Endothelial cell (in vitro differentiated cells): ENCODE results near the gene KCNMA1. TPM values are rescaled to one million over a fixed set of nuclear protein-coding genes. Genes with fewer than 3 reads are reported as not detected.

Experiments
- DNase-seq: peaks from one replicate; pipeline ENCODE4 v3.0.0; 2021; ENCODE audit warnings: low spot score
- H3K27ac Mint-ChIP-seq: one replicate; pipeline ENCODE4 v1.8.0; 2021; ENCODE audit warnings: mixed read lengths, inconsistent platforms; ENCODE audit not compliant: unreplicated experiment
- H3K27me3 Mint-ChIP-seq: one replicate; pipeline ENCODE4 v1.8.0; 2021; ENCODE audit warnings: mild to moderate bottlenecking, moderate library complexity, mixed read lengths, inconsistent platforms; ENCODE audit not compliant: unreplicated experiment
- H3K36me3 Mint-ChIP-seq: one replicate; pipeline ENCODE4 v1.8.0; 2021; ENCODE audit warnings: mild to moderate bottlenecking, low read depth, mixed read lengths, inconsistent platforms; ENCODE audit not compliant: unreplicated experiment
- H3K4me1 Mint-ChIP-seq: one replicate; pipeline ENCODE4 v1.8.0; 2021; ENCODE audit warnings: mild to moderate bottlenecking, mixed read lengths, inconsistent platforms; ENCODE audit not compliant: unreplicated experiment
- H3K4me3 Mint-ChIP-seq: one replicate; pipeline ENCODE4 v1.8.0; 2021; ENCODE audit warnings: mild to moderate bottlenecking, mixed read lengths, inconsistent platforms; ENCODE audit not compliant: unreplicated experiment
- H3K9me3 Mint-ChIP-seq: one replicate; pipeline ENCODE4 v1.8.0; 2021; ENCODE audit warnings: mixed read lengths, inconsistent platforms; ENCODE audit not compliant: unreplicated experiment
- total RNA-seq: library from RNA; stranded (reverse); fragmentation: NEBNext Ultra II Directional; extraction: Animal tissue kit (Norgen Biotek cat#: 25700); gene quantifications from one replicate; pipeline ENCODE4 v1.2.1, GENCODE V29; 2021; ENCODE audit not compliant: unreplicated experiment
- TF ChIP-seq, protein P1 (sequence below): fragments of 200-600 bp; sonication (generic); IDR thresholded peaks from one replicate; pipeline ENCODE4 v1.5.0; 2021; ENCODE audit warnings: antibody characterized with exemption; ENCODE audit not compliant: unreplicated experiment

Gene KCNMA1
- total RNA-seq, 1 donor from 2014 or later: 5.1 TPM

DNA sequence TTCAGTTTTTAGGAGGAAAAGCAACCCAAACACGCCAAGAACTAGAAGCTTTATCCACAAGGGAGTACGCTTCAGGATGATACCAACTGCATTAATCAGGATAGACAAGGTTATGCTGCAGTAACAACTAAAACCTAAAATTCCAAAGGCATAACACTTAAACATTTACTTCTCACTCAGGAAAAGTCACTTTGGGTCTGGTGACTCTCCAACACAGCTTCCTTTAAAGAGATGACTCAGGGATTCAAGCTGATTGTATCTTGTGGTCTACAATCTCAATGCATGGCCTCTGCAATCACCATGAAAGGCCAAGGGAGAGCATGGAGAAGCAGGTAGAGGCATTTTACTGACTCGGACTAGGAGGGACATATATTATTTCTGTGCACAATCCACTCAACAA lies 315.8 kb downstream of the KCNMA1 start:
- Mint-ChIP-seq H3K9me3 (no peaks in the 10 kb centered on the region), H3K27ac (no peak overlapping the region), H3K4me3 (no peak overlapping the region), H3K4me1 (peaks cover 17% of the 10 kb centered on the region), H3K27me3 (peaks cover 3% of the 10 kb centered on the region), H3K36me3 (peaks cover 4% of the 10 kb centered on the region)
- TF ChIP-seq, protein P1, sequence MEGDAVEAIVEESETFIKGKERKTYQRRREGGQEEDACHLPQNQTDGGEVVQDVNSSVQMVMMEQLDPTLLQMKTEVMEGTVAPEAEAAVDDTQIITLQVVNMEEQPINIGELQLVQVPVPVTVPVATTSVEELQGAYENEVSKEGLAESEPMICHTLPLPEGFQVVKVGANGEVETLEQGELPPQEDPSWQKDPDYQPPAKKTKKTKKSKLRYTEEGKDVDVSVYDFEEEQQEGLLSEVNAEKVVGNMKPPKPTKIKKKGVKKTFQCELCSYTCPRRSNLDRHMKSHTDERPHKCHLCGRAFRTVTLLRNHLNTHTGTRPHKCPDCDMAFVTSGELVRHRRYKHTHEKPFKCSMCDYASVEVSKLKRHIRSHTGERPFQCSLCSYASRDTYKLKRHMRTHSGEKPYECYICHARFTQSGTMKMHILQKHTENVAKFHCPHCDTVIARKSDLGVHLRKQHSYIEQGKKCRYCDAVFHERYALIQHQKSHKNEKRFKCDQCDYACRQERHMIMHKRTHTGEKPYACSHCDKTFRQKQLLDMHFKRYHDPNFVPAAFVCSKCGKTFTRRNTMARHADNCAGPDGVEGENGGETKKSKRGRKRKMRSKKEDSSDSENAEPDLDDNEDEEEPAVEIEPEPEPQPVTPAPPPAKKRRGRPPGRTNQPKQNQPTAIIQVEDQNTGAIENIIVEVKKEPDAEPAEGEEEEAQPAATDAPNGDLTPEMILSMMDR: no peak
- DNase-seq: no peak

DNA sequence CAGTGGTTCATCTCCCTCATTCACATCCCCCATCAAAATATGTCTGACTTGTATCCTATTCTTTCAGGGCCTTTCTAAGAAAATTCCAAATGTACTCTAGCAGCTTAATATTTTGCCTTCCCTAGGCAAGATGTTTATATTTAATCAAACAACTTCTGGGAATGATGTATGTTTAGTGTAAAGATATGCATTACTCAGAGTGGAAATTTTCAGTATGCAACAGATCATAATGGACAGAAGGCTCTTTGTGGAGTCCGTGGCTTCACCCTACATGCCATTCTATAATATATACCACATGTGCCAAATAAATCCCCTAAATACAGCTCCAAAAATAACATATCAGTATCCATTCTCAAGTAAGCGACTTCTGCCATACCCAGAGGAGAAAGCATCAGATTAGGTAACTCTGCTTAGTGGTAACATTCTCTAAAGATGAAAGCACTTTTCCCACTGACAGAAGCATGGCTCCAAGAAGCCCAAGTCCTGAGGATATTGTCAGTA lies 316.6 kb downstream of the KCNMA1 start:
- peaks cover 4% of the 10 kb centered on the region for H3K36me3 Mint-ChIP-seq
- H3K4me1 Mint-ChIP-seq: peaks cover 14% of the 10 kb centered on the region
- H3K9me3 Mint-ChIP-seq: no peaks in the 10 kb centered on the region
- no peak overlapping the region for H3K4me3 Mint-ChIP-seq
- H3K27me3 Mint-ChIP-seq: peaks cover 3% of the 10 kb centered on the region
- TF ChIP-seq, protein P1: no peak
- no peak overlapping the region for H3K27ac Mint-ChIP-seq
- no peak for DNase-seq

DNA sequence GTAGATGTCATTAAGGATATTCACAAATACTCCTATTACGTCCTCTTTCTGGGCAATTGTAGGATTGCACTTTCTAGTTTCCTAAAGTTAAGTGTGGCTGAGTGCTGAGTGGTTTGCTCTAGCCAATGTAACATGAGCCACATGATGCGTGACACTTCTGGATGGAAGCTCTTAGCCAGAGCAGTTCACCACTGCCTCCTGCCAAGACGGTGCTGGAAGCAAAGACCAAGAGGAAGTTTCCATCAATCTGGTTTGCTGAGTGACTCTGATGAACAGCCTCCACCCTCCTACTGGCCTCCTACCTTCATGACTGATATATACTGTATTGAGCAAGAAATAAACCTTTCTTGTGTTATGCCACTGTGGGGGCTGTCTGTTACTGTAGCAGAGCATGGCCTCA lies 318.1 kb downstream of the KCNMA1 start:
- Mint-ChIP-seq H3K9me3 (no peaks in the 10 kb centered on the region), H3K27ac (no peak overlapping the region), H3K4me3 (no peak overlapping the region), H3K4me1 (peaks cover under 1% of the 10 kb centered on the region), H3K27me3 (peaks cover 6% of the 10 kb centered on the region), H3K36me3 (peaks cover 4% of the 10 kb centered on the region)
- DNase-seq: no peak
- TF ChIP-seq, protein P1: no peak

DNA sequence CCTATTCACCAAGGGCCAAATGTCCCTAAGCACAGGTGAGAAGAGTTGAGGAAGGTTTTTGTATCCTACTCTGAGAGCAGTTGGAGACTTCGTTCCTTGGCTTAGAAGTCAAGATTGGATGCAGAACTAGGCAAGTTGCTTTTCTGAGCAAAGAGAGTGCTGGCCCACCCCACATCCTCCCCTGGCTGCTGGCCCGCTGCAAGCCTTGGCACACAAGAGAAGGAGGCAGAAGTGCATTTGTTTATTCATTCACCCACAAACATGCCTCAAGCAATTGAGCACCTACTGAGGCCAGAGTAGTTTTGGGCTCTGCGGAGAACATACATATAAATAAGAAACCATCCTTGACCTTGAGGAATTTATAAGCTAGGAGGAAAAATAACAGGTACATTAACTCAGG lies 318.9 kb downstream of the KCNMA1 start:
- TF ChIP-seq, protein P1: no peak
- Mint-ChIP-seq H3K27me3 (peaks cover 6% of the 10 kb centered on the region), H3K36me3 (peaks cover 4% of the 10 kb centered on the region), H3K4me3 (no peak overlapping the region), H3K4me1 (no peaks in the 10 kb centered on the region), H3K9me3 (no peaks in the 10 kb centered on the region), H3K27ac (no peak overlapping the region)
- DNase-seq: no peak

DNA sequence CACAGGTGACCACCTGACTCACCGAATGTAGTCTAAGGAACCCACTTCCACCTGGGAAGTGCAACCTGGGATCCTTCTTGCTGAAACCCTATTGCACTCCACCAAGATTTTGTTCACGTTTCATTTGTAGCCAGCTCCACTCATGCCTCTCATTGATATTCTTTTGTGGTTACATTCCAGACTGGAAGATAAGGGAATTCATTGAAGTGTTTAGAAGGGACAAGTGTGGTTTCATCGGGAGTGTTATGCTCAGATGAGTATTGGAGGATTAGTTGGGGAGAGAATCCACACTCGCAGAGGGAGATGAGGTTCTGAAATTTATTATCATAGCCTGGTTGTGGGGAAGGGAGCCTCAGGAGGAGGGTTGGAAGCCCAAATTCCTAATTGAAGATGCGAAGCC lies 320.4 kb downstream of the KCNMA1 start:
- Mint-ChIP-seq H3K27ac (no peak overlapping the region), H3K4me1 (peaks cover 4% of the 10 kb centered on the region), H3K9me3 (no peaks in the 10 kb centered on the region), H3K36me3 (peaks cover 4% of the 10 kb centered on the region), H3K27me3 (peaks cover 3% of the 10 kb centered on the region), H3K4me3 (no peak overlapping the region)
- DNase-seq: no peak
- TF ChIP-seq, protein P1: no peak
